A549 (cell line): ENCODE data around the gene C4orf50. TPM values are rescaled to one million over a fixed set of nuclear protein-coding genes. Genes with fewer than 3 reads are reported as not detected.

Experiments used
- ATAC-seq, 2 experiments: fragments of 200-7000 bp in 1 of 2; fragments of >200 bp in 1 of 2; cut with Nextera tagmentation in 1 of 2; cut with Tn5 transposase in 1 of 2; 3 replicates each; pipeline versions ENCODE4 v1.8.0 to v1.9.1; 2018 to 2020; ENCODE audit warnings: mild to moderate bottlenecking in 1 of 2, moderate library complexity in 1 of 2
- CTCF ChIA-PET: fragments of 300-600 bp; sonication (Branson Sonifier 250); formaldehyde crosslinking; extraction: SDS; loops from one replicate; lab custom pipeline; 2021; ENCODE audit warnings: antibody characterized with exemption, inconsistent platforms; lab: Yijun Ruan, JAX
- POLR2A ChIA-PET: fragments of 350-600 bp; formaldehyde crosslinking; extraction: SDS; loops from one replicate; lab custom pipeline; 2021; ENCODE audit warnings: antibody characterized with exemption, inconsistent platforms; lab: Yijun Ruan, JAX
- DNase-seq, 2 experiments: peaks; one replicate each; pipeline versions ENCODE4 v3.0.0 to v3.0.0-alpha.2; 2011 to 2016; ENCODE audit warnings: low read depth in 1 of 2, low spot score in 1 of 2
- FAIRE-seq: peaks from 2 replicates; lab custom pipeline; 2011; peaks lifted over from hg19 to GRCh38; lab: Jason Lieb, UNC
- H3K27ac ChIP-seq, 2 experiments: fragments of >200 bp; sonication (Bioruptor Twin); formaldehyde crosslinking; 3 replicates each; pipeline ENCODE4 v1.5.1; 2016 to 2017
- H3K4me1 ChIP-seq: fragments of >200 bp; sonication (Bioruptor Twin); formaldehyde crosslinking; 3 replicates; pipeline ENCODE4 v1.6.1; 2016
- H3K4me2 ChIP-seq: fragments of >200 bp; sonication (Bioruptor Twin); formaldehyde crosslinking; 3 replicates; pipeline ENCODE4 v1.6.1; 2016
- H3K4me3 ChIP-seq: fragments of >200 bp; sonication (Bioruptor Twin); formaldehyde crosslinking; 3 replicates; pipeline ENCODE4 v1.5.1; 2016
- H3K9me3 ChIP-seq: fragments of >200 bp; sonication (Bioruptor Twin); formaldehyde crosslinking; 3 replicates; pipeline ENCODE4 v1.6.1; 2016
- ATOH8 ChIP-seq: fragments of 250-450 bp; sonication (Bioruptor Pico); IDR thresholded peaks from 2 replicates; pipeline ENCODE4 v1.5.0; 2020; ENCODE audit warnings: low read depth, mild to moderate bottlenecking, moderate library complexity
- BCL3 ChIP-seq: fragments of >200 bp; sonication (Bioruptor Twin); formaldehyde crosslinking; IDR thresholded peaks from 3 replicates; pipeline ENCODE4 v1.6.1; 2016
- CBX2 ChIP-seq: fragments of 200-600 bp; sonication (generic); IDR thresholded peaks from 2 replicates; pipeline ENCODE4 v1.6.1; 2016; ENCODE audit warnings: low read depth, mild to moderate bottlenecking, borderline replicate concordance
- CHD2 ChIP-seq: fragments of 150-350 bp; IDR thresholded peaks from 2 replicates; pipeline ENCODE4 v1.6.1; 2014; ENCODE audit warnings: low read length; ENCODE audit not compliant: partially characterized antibody
- E2F6 ChIP-seq: IDR thresholded peaks from 2 replicates; pipeline ENCODE4 v1.6.1; 2012; ENCODE audit warnings: low read depth, borderline replicate concordance
- FOXS1 ChIP-seq: fragments of 250-450 bp; sonication (Bioruptor Pico); IDR thresholded peaks from 2 replicates; pipeline ENCODE4 v1.5.0; 2020; ENCODE audit warnings: mild to moderate bottlenecking, moderate library complexity
- HOXA7 ChIP-seq: fragments of 250-450 bp; sonication (Bioruptor Pico); IDR thresholded peaks from 2 replicates; pipeline ENCODE4 v1.5.0; 2020; ENCODE audit warnings: mild to moderate bottlenecking, moderate library complexity
- HOXB13 ChIP-seq: fragments of 250-450 bp; sonication (Bioruptor Pico); IDR thresholded peaks from 2 replicates; pipeline ENCODE4 v1.5.0; 2020; ENCODE audit warnings: low read depth, mild to moderate bottlenecking, moderate library complexity
- JUN ChIP-seq, 2 experiments: fragments of >200 bp; sonication (Bioruptor Twin); formaldehyde crosslinking; IDR thresholded peaks; 2 replicates in 1 of 2; 3 replicates in 1 of 2; pipeline ENCODE4 v1.6.1; 2016 to 2017
- MYC ChIP-seq: IDR thresholded peaks from 2 replicates; pipeline ENCODE4 v1.6.1; 2012; ENCODE audit warnings: mild to moderate bottlenecking, inconsistent platforms, low read length, improper control_type of control experiment, borderline replicate concordance
- NFE2L2 ChIP-seq: fragments of 150-350 bp; conservative IDR thresholded peaks from 2 replicates; pipeline ENCODE4 v1.6.1; 2014; ENCODE audit warnings: low read length
- NPAS2 ChIP-seq: fragments of 250-450 bp; sonication (Bioruptor Pico); IDR thresholded peaks from 2 replicates; pipeline ENCODE4 v1.8.0; 2022; ENCODE audit warnings: mild to moderate bottlenecking, moderate library complexity, borderline replicate concordance
- RAD21 ChIP-seq, 2 experiments: fragments of >200 bp in 1 of 2; sonication (Bioruptor Twin) in 1 of 2; formaldehyde crosslinking in 1 of 2; IDR thresholded peaks in 1 of 2; conservative IDR thresholded peaks in 1 of 2; 2 replicates in 1 of 2; 3 replicates in 1 of 2; pipeline ENCODE4 v1.6.1; 2012 to 2018; ENCODE audit warnings: inconsistent platforms in 1 of 2
- RARB ChIP-seq: fragments of 250-450 bp; sonication (Bioruptor Pico); IDR thresholded peaks from 2 replicates; pipeline ENCODE4 v1.8.0; 2021; ENCODE audit warnings: mild to moderate bottlenecking, moderate library complexity
- RCOR1 ChIP-seq: fragments of 150-350 bp; IDR thresholded peaks from 2 replicates; pipeline ENCODE4 v1.6.1; 2014; ENCODE audit warnings: antibody characterized with exemption, low read length, low read depth
- WGBS: methylation state at CpG from one replicate; pipeline ENCODE4 v1.1.6; 2017; ENCODE audit errors: missing lambda C conversion rate; 5-methylcytosine and 5-hydroxymethylcytosine counted together
- polyA plus RNA-seq, 4 experiments: library from polyadenylated mRNA; depleted of rRNA in 3 of 4; stranded (reverse); fragments of >200 nt; fragmentation: RNase III in 1 of 4; extraction: RNeasy Plus Mini Kit Qiagen cat#74134 plus additional on column Dnase treatment in 1 of 4; gene quantifications; 2 replicates in 3 of 4; 3 replicates in 1 of 4; pipeline ENCODE4 v1.2.3, GENCODE V29; 2011 to 2017
- TF ChIP-seq, protein P1 (sequence below): fragments of >200 bp; sonication (Bioruptor Twin); formaldehyde crosslinking; IDR thresholded peaks from 3 replicates; pipeline ENCODE4 v1.5.1; 2016

C4orf50 gene
- polyA plus RNA-seq, 2 of the 4 experiments (the other 2 are of a cell fraction) = not detected

GRCh38 chr4:6021831-6022606 is 3.8 kb upstream of the C4orf50 start:
- no peak for TF ChIP-seq NFE2L2
- no peak for TF ChIP-seq E2F6
- no peak for TF ChIP-seq BCL3
- TF ChIP-seq HOXB13 (CRISPR knock-in tag) = no peak
- no peak for TF ChIP-seq FOXS1 (CRISPR knock-in tag)
- TF ChIP-seq RARB (CRISPR knock-in tag) = no peak
- no peak for TF ChIP-seq CHD2
- TF ChIP-seq NPAS2 = no peak
- TF ChIP-seq RCOR1 = no peak
- POLR2A ChIA-PET = no interaction called here
- Histone ChIP-seq H3K4me2 (no peak overlapping the region), H3K9me3 (no peaks in the 10 kb centered on the region), H3K4me3 (no peak overlapping the region), H3K4me1 (no peaks in the 10 kb centered on the region), H3K27ac (no peak overlapping the region)
- DNase-seq (no peak), ATAC-seq (no peak), FAIRE-seq (no peak)
- CTCF ChIA-PET = interaction anchor here (0.7 to 0.9 kb wide), 2 partner anchors 10 to 11 kb away, joined by 5 read pairs; no protein-coding TSS in a partner anchor
- 47% methylated on average over 3 of the region's 20 CpGs for WGBS

DNA sequence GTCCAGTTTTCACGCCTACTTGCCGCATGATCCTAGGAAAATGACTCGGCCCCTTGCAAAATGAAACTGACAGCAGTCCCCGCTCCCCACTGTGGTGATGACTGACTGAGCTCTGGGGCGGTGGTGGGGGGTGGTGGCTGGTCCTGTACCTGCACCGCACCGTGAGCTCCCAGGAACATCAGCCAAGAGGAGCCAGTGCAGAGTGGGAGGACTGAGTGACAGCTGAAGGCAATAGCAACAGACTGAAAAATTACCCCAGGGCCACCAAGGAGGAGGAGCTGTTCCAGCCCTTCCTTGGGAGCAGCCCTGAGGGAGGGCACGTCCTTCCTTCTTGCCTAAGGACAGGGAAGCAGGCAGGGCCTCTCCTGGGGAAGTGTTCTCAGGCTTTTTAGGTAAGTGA is 2.4 kb upstream of the C4orf50 start:
- DNase-seq = no peak
- Histone ChIP-seq H3K27ac (no peak overlapping the region), H3K4me2 (no peak overlapping the region), H3K4me1 (no peaks in the 10 kb centered on the region), H3K9me3 (no peaks in the 10 kb centered on the region), H3K4me3 (no peak overlapping the region)
- ChIA-PET CTCF (interaction anchor here (0.7 to 3.1 kb wide), 10 partner anchors 7 to 437 kb away, joined by 3 to 19 read pairs (median 6); no protein-coding TSS in a partner anchor), POLR2A (no interaction called here)
- no peak for FAIRE-seq
- 75% methylated on average over 7 of the region's 8 CpGs for WGBS
- no peak for ATAC-seq
- TF ChIP-seq HOXA7 (CRISPR knock-in tag) = no peak
- no peak for TF ChIP-seq JUN (IDR thresholded peaks at IDR 0.05)
- no peak for TF ChIP-seq MYC
- TF ChIP-seq CHD2 = no peak
- no peak for TF ChIP-seq NFE2L2
- no peak for TF ChIP-seq CBX2
- TF ChIP-seq FOXS1 (CRISPR knock-in tag) = no peak

GRCh38 chr4:6019316-6020263 is 1.4 kb upstream of the C4orf50 start:
- Histone ChIP-seq H3K4me1 (no peaks in the 10 kb centered on the region), H3K4me3 (no peak overlapping the region), H3K27ac (no peak overlapping the region), H3K9me3 (no peaks in the 10 kb centered on the region), H3K4me2 (no peak overlapping the region)
- ChIA-PET POLR2A (no interaction called here), CTCF (interaction anchor here (0.6 to 3.1 kb wide), 14 partner anchors 8 to 1506 kb away, joined by 3 to 19 read pairs (median 5); no protein-coding TSS in a partner anchor)
- TF ChIP-seq ATOH8 (CRISPR knock-in tag) = no peak
- peak; percentile 20 to 51; a peak in 3 of 5 replicates for TF ChIP-seq RAD21 (conservative IDR thresholded peaks at IDR 0.05 in 1 of 2, IDR thresholded peaks at IDR 0.05 in 1 of 2)
- TF ChIP-seq, protein P1, sequence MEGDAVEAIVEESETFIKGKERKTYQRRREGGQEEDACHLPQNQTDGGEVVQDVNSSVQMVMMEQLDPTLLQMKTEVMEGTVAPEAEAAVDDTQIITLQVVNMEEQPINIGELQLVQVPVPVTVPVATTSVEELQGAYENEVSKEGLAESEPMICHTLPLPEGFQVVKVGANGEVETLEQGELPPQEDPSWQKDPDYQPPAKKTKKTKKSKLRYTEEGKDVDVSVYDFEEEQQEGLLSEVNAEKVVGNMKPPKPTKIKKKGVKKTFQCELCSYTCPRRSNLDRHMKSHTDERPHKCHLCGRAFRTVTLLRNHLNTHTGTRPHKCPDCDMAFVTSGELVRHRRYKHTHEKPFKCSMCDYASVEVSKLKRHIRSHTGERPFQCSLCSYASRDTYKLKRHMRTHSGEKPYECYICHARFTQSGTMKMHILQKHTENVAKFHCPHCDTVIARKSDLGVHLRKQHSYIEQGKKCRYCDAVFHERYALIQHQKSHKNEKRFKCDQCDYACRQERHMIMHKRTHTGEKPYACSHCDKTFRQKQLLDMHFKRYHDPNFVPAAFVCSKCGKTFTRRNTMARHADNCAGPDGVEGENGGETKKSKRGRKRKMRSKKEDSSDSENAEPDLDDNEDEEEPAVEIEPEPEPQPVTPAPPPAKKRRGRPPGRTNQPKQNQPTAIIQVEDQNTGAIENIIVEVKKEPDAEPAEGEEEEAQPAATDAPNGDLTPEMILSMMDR = peak; percentile 64
- ATAC-seq (peak; percentile 74 to 91; a peak in 3 of 6 replicates), DNase-seq (peak; percentile 44 to 51), FAIRE-seq (no peak)
- WGBS = 36% methylated on average over 22 of the region's 22 CpGs
